Loucy (cell line): ENCODE data around the gene KIF1B.

Experiments
- H2AFZ ChIP-seq: fragments of 200-600 bp; sonication (generic); 2 replicates; pipeline ENCODE4 v1.6.0; 2016; ENCODE audit warnings: antibody characterized with exemption, mild to moderate bottlenecking, low read length, moderate library complexity
- H3F3A ChIP-seq: fragments of 200-600 bp; 2 replicates; pipeline ENCODE4 v1.6.0; 2016; ENCODE audit warnings: antibody characterized with exemption, low read depth, mild to moderate bottlenecking
- H3K27me3 ChIP-seq: fragments of 200-600 bp; sonication (generic); 2 replicates; pipeline ENCODE4 v1.6.1; 2014; ENCODE audit warnings: low read length, mild to moderate bottlenecking; ENCODE audit not compliant: insufficient read depth, poor library complexity, severe bottlenecking
- H3K36me3 ChIP-seq: fragments of 200-600 bp; sonication (generic); 2 replicates; pipeline ENCODE4 v1.6.1; 2016; ENCODE audit warnings: low read length; ENCODE audit not compliant: insufficient read depth
- H3K4me1 ChIP-seq: fragments of 200-600 bp; sonication (generic); 2 replicates; pipeline ENCODE4 v1.5.1; 2014; ENCODE audit warnings: low read length, mild to moderate bottlenecking; ENCODE audit not compliant: insufficient read depth, poor library complexity, severe bottlenecking
- H3K4me2 ChIP-seq: fragments of 200-600 bp; sonication (generic); 2 replicates; pipeline ENCODE4 v1.6.0; 2014; ENCODE audit warnings: antibody characterized with exemption, low read length, low read depth, mild to moderate bottlenecking; ENCODE audit not compliant: poor library complexity, severe bottlenecking
- H3K4me3 ChIP-seq: fragments of 200-600 bp; sonication (generic); 2 replicates; pipeline ENCODE4 v1.5.1; 2014; ENCODE audit warnings: low read length, mild to moderate bottlenecking, mixed read lengths; ENCODE audit not compliant: poor library complexity, severe bottlenecking
- H3K79me2 ChIP-seq: fragments of 200-600 bp; sonication (generic); 2 replicates; pipeline ENCODE4 v1.6.1; 2014; ENCODE audit warnings: low read length; ENCODE audit not compliant: insufficient read depth
- H3K9ac ChIP-seq: fragments of 200-600 bp; sonication (generic); 2 replicates; pipeline ENCODE4 v1.6.0; 2014; ENCODE audit warnings: mild to moderate bottlenecking, low read depth, low read length, moderate library complexity; ENCODE audit not compliant: poor library complexity, severe bottlenecking
- H3K9me2 ChIP-seq: fragments of 200-600 bp; sonication (generic); replicated peaks from 2 replicates; pipeline ENCODE4 v1.6.1; 2016; ENCODE audit warnings: low read depth, low read length, mixed read lengths
- H3K9me3 ChIP-seq: fragments of 200-600 bp; sonication (generic); 2 replicates; pipeline ENCODE4 v1.6.1; 2014; ENCODE audit warnings: mild to moderate bottlenecking, antibody characterized with exemption, low read length, low read depth; ENCODE audit not compliant: insufficient read depth
- H4K20me1 ChIP-seq: fragments of 200-600 bp; sonication (generic); 2 replicates; pipeline ENCODE4 v1.6.0; 2014; ENCODE audit warnings: antibody characterized with exemption, low read length, mild to moderate bottlenecking; ENCODE audit not compliant: insufficient read depth, poor library complexity, severe bottlenecking
- EZH2phosphoT487 ChIP-seq: fragments of 200-600 bp; IDR thresholded peaks from 2 replicates; pipeline ENCODE4 v1.6.1; 2018; ENCODE audit warnings: antibody characterized with exemption, mild to moderate bottlenecking, moderate library complexity, borderline replicate concordance
- TF ChIP-seq, protein P1 (sequence below): fragments of 200-600 bp; sonication (generic); conservative IDR thresholded peaks from 2 replicates; pipeline ENCODE4 v1.5.1; 2014; ENCODE audit warnings: mild to moderate bottlenecking, antibody characterized with exemption, low read length

The KIF1B gene

DNA sequence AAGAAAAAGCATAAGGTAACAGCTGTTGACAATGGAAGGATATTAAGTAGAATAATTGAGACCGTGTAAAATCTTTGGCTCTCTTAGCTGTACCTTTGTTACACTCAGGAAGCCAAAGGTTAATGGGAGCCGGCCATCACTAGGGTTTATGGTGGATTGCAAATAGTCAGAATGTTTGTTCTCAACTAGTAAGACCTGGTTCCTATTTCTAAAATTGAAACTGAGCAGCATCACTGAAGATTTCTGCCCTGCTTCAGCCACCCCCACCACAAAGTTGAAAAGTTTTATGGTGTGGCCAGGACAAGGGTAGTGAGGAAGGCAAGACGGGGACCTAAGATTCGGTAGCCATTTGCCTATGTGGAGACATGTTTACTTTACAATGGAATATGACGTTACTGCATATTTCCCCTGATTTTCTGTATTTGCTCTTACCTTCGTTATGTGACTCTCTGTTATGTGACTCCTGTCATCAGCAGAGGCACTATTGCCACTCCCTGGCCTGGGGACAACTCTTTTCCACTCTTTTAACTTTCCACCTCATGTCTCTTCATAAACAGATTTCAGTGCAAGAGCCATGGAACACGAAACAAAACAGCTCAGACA is 41.4 kb upstream of the KIF1B start:
- peak overlapping the region; percentile 72 for H3K4me2 ChIP-seq
- peaks cover 10% of the 10 kb centered on the region for H3F3A ChIP-seq
- H3K36me3 ChIP-seq, result peaks cover 20% of the 10 kb centered on the region; the same call in 1 of the 2 replicates
- peaks cover 39% of the 10 kb centered on the region for H3K4me1 ChIP-seq
- no peaks in the 10 kb centered on the region for H3K9me2 ChIP-seq
- peak overlapping the region; percentile 57 for H3K4me3 ChIP-seq
- no peak for TF ChIP-seq EZH2phosphoT487
- TF ChIP-seq, protein P1, sequence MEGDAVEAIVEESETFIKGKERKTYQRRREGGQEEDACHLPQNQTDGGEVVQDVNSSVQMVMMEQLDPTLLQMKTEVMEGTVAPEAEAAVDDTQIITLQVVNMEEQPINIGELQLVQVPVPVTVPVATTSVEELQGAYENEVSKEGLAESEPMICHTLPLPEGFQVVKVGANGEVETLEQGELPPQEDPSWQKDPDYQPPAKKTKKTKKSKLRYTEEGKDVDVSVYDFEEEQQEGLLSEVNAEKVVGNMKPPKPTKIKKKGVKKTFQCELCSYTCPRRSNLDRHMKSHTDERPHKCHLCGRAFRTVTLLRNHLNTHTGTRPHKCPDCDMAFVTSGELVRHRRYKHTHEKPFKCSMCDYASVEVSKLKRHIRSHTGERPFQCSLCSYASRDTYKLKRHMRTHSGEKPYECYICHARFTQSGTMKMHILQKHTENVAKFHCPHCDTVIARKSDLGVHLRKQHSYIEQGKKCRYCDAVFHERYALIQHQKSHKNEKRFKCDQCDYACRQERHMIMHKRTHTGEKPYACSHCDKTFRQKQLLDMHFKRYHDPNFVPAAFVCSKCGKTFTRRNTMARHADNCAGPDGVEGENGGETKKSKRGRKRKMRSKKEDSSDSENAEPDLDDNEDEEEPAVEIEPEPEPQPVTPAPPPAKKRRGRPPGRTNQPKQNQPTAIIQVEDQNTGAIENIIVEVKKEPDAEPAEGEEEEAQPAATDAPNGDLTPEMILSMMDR, result no peak
- H3K27me3 ChIP-seq, result no peaks in the 10 kb centered on the region
- H3K79me2 ChIP-seq, result no peaks in the 10 kb centered on the region
- peak overlapping the region; percentile 39 for H3K9ac ChIP-seq
- H2AFZ ChIP-seq, result no peak overlapping the region
- no peaks in the 10 kb centered on the region for H4K20me1 ChIP-seq
- H3K9me3 ChIP-seq, result no peaks in the 10 kb centered on the region

DNA sequence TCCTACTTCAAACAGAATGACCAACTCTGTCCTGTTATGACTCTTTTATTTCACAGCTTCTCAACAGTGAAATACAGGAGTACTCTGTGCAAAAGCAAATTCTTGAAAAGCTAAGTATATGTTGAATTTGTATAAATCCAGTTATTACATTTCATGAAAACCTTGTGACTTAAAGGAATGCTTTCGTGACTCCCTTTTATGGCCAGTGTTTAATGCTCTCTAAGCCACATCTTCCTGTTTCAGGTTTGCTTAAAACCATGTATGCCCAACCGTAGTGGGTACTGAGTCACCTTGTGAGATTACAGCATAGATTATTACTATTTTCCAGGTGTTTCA is 40.2 kb upstream of the KIF1B start:
- Histone ChIP-seq H3K79me2 (no peaks in the 10 kb centered on the region), H3K9ac (peak overlapping the region; percentile 39), H2AFZ (no peak overlapping the region), H3K27me3 (no peaks in the 10 kb centered on the region), H3K4me2 (peak overlapping the region; percentile 72), H3K36me3 (peaks cover 12% of the 10 kb centered on the region; the same call in 1 of the 2 replicates), H3K9me3 (no peaks in the 10 kb centered on the region), H3F3A (peaks cover 10% of the 10 kb centered on the region), H4K20me1 (no peaks in the 10 kb centered on the region), H3K9me2 (no peaks in the 10 kb centered on the region), H3K4me3 (peak overlapping the region; percentile 57), H3K4me1 (peaks cover 39% of the 10 kb centered on the region)
- no peak for TF ChIP-seq EZH2phosphoT487
- TF ChIP-seq, protein P1, result no peak

DNA sequence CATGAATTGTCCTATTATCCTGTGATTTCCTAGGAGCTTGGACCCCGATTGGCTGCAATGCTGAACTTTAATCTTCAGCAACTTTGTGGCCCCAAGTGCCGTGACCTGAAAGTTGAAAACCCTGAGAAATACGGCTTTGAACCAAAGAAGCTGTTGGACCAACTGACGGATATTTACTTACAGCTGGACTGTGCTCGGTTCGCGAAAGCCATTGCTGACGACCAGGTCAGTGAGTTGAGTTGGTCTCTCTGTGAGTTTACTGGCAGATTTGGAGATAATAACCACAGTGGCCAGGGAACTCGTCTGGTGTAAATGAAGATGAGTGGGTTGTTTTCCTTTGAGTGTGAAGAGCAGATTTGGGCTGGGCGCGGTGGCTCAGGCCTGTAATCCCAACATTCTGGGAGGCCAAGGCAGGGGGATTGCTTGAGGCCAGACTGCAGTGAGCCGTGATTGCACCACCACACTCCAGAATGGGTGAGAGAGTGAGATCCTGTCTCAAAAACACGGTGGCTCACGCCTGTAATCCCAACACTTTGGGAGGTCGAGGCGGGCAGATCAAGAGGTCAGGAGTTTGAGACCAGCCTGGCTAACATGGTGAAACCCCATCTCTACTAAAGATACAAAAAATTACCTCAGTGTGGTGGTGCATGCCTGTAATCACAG is 39.1 kb upstream of the KIF1B start:
- H3F3A ChIP-seq, result peaks cover 10% of the 10 kb centered on the region
- TF ChIP-seq, protein P1, result no peak
- TF ChIP-seq EZH2phosphoT487, result no peak
- H3K9me3 ChIP-seq, result no peaks in the 10 kb centered on the region
- H2AFZ ChIP-seq, result no peak overlapping the region
- no peaks in the 10 kb centered on the region for H3K79me2 ChIP-seq
- no peaks in the 10 kb centered on the region for H3K27me3 ChIP-seq
- peaks cover 39% of the 10 kb centered on the region for H3K4me1 ChIP-seq
- H3K4me3 ChIP-seq, result peak overlapping the region; percentile 57
- peak overlapping the region; percentile 41 for H3K9ac ChIP-seq
- peak overlapping the region; percentile 72 for H3K4me2 ChIP-seq
- H4K20me1 ChIP-seq, result no peaks in the 10 kb centered on the region
- no peaks in the 10 kb centered on the region for H3K9me2 ChIP-seq
- H3K36me3 ChIP-seq, result peaks cover 6% of the 10 kb centered on the region; the same call in 1 of the 2 replicates
